Measurements from ENCODE around the gene C16orf96. TPM values are rescaled to one million over a fixed set of nuclear protein-coding genes. Genes with fewer than 3 reads are reported as not detected.

The C16orf96 gene
- total RNA-seq, 1 experiment from 2014 or later: 0.10 TPM

DNA sequence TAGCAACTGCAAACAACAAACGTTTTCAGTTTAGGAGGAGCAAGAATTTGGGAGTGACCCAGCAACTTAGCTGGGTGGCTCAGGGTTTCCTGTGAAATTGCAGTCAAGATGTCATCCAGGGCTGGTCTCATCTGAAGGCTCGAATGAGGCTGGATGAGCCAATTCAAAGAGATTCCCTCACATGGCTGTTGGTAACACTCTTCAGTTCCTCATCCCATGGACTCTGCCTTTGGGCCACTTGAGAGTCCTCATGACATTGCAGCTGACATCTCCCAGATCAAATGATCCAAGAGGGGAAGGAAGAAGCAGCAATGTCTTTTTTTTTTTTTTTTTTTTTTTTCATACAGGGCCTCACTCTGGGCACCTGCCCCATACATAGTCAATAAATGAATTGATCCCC is 32.2 kb downstream of the C16orf96 start:
- TF ChIP-seq TCF7L2 (IDR thresholded peaks at IDR 0.05; ENCODE audit: borderline replicate concordance, extremely low read depth, insufficient read depth, insufficient read length) (no peak), EZH2 (IDR thresholded peaks at IDR 0.05) (no peak), ELF1 (IDR thresholded peaks at IDR 0.05; ENCODE audit: borderline replicate concordance, low read depth) (no peak), ZFX (IDR thresholded peaks at IDR 0.05) (no peak), ZNF274 (IDR thresholded peaks at IDR 0.05; ENCODE audit: low read depth, low read length) (no peak), EZH2phosphoT487 (IDR thresholded peaks at IDR 0.05; ENCODE audit: borderline replicate concordance) (no peak), RAD21 (IDR thresholded peaks at IDR 0.05; ENCODE audit: low read depth) (no peak), EGR1 (IDR thresholded peaks at IDR 0.05; ENCODE audit: low read depth) (no peak), CEBPB (IDR thresholded peaks at IDR 0.05; ENCODE audit: low read depth) (no peak), JUND (IDR thresholded peaks at IDR 0.05) (no peak), SP1 (IDR thresholded peaks at IDR 0.05; ENCODE audit: low read depth) (no peak), POLR2AphosphoS5 (IDR thresholded peaks at IDR 0.05; ENCODE audit: low read depth, low read length) (no peak), POLR2A (IDR thresholded peaks at IDR 0.05; ENCODE audit: borderline replicate concordance, extremely low read depth, insufficient read depth, insufficient read length) (no peak), FOSL1 (IDR thresholded peaks at IDR 0.05; ENCODE audit: low read depth) (no peak), SRF (IDR thresholded peaks at IDR 0.05; ENCODE audit: low read depth) (no peak)
- TF ChIP-seq, protein P1, sequence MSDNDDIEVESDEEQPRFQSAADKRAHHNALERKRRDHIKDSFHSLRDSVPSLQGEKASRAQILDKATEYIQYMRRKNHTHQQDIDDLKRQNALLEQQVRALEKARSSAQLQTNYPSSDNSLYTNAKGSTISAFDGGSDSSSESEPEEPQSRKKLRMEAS (IDR thresholded peaks at IDR 0.05): no peak
- TF ChIP-seq, protein P2, sequence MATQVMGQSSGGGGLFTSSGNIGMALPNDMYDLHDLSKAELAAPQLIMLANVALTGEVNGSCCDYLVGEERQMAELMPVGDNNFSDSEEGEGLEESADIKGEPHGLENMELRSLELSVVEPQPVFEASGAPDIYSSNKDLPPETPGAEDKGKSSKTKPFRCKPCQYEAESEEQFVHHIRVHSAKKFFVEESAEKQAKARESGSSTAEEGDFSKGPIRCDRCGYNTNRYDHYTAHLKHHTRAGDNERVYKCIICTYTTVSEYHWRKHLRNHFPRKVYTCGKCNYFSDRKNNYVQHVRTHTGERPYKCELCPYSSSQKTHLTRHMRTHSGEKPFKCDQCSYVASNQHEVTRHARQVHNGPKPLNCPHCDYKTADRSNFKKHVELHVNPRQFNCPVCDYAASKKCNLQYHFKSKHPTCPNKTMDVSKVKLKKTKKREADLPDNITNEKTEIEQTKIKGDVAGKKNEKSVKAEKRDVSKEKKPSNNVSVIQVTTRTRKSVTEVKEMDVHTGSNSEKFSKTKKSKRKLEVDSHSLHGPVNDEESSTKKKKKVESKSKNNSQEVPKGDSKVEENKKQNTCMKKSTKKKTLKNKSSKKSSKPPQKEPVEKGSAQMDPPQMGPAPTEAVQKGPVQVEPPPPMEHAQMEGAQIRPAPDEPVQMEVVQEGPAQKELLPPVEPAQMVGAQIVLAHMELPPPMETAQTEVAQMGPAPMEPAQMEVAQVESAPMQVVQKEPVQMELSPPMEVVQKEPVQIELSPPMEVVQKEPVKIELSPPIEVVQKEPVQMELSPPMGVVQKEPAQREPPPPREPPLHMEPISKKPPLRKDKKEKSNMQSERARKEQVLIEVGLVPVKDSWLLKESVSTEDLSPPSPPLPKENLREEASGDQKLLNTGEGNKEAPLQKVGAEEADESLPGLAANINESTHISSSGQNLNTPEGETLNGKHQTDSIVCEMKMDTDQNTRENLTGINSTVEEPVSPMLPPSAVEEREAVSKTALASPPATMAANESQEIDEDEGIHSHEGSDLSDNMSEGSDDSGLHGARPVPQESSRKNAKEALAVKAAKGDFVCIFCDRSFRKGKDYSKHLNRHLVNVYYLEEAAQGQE (IDR thresholded peaks at IDR 0.05; ENCODE audit: low read depth): no peak
- TF ChIP-seq, protein P3, sequence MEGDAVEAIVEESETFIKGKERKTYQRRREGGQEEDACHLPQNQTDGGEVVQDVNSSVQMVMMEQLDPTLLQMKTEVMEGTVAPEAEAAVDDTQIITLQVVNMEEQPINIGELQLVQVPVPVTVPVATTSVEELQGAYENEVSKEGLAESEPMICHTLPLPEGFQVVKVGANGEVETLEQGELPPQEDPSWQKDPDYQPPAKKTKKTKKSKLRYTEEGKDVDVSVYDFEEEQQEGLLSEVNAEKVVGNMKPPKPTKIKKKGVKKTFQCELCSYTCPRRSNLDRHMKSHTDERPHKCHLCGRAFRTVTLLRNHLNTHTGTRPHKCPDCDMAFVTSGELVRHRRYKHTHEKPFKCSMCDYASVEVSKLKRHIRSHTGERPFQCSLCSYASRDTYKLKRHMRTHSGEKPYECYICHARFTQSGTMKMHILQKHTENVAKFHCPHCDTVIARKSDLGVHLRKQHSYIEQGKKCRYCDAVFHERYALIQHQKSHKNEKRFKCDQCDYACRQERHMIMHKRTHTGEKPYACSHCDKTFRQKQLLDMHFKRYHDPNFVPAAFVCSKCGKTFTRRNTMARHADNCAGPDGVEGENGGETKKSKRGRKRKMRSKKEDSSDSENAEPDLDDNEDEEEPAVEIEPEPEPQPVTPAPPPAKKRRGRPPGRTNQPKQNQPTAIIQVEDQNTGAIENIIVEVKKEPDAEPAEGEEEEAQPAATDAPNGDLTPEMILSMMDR (IDR thresholded peaks at IDR 0.05 in 2 of 3, conservative IDR thresholded peaks at IDR 0.05 in 1 of 3; ENCODE audit: borderline replicate concordance in 1 of 3, insufficient read depth in 1 of 3, low read depth in 2 of 3, low read length in 2 of 3): no peak
- RAD21 ChIA-PET (ENCODE audit: low non-redundant PET in 1 of 2, low total read pairs in 2 of 2, uncharacterized antibody in 2 of 2, unreplicated experiment in 2 of 2): no interaction called here
- H3K9me3 ChIP-seq (ENCODE audit: control insufficient read depth in 1 of 2, insufficient read depth in 1 of 2, low read depth in 1 of 2, low read length in 2 of 2): peaks cover 0 to 9% of the 10 kb centered on the region in 2 experiments; a peak in 2 of 4 replicates
- H2AFZ ChIP-seq (ENCODE audit: low read depth, low read length, poor library complexity, severe bottlenecking): no peak overlapping the region
- DNase-seq (ENCODE audit: low read depth, low spot score) (no peak), ATAC-seq (no peak)
- H3K27ac ChIP-seq (ENCODE audit: low read depth, low read length): no peak overlapping the region
- no peaks in the 10 kb centered on the region for H3K36me3 ChIP-seq (ENCODE audit: control insufficient read depth in 1 of 2, insufficient read depth in 2 of 2, low read length in 2 of 2)
- H3K4me3 ChIP-seq (replicated peaks in 1 of 2; ENCODE audit: low read depth in 1 of 2, low read length in 2 of 2): no peak overlapping the region
- H3K9ac ChIP-seq (ENCODE audit: low read length): no peak overlapping the region
- CTCF ChIA-PET: no interaction called here
- no peaks in the 10 kb centered on the region for H3K27me3 ChIP-seq (ENCODE audit: insufficient read depth, low read length)
- no peaks in the 10 kb centered on the region for H3K9me2 ChIP-seq (ENCODE audit: insufficient read depth)
- intact Hi-C loops (cut with micrococcal nuclease): no loop called here
- H3K4me1 ChIP-seq (ENCODE audit: control insufficient read depth in 1 of 2, insufficient read depth in 2 of 2, low read length in 2 of 2): peaks cover 0 to 5% of the 10 kb centered on the region in 2 experiments; a peak in 2 of 4 replicates
- no peaks in the 10 kb centered on the region for H4K20me1 ChIP-seq (ENCODE audit: insufficient read depth)
- H3K4me2 ChIP-seq (ENCODE audit: low read length): no peak overlapping the region
- no peaks in the 10 kb centered on the region for H3K79me2 ChIP-seq (ENCODE audit: insufficient read depth, low read length)
- POLR2A ChIA-PET: no interaction called here
- BruUV-seq (replicated peaks): no TSS peak
